K562 (cell line): ENCODE data around the gene DDAH2. TPM values are rescaled to one million over a fixed set of nuclear protein-coding genes. Genes with fewer than 3 reads are reported as not detected.

ENCODE experiments used
- ARID3B ChIP-seq: fragments of 250-450 bp; sonication (Bioruptor Pico); IDR thresholded peaks from 2 replicates; pipeline ENCODE4 v1.4.0; 2020; ENCODE audit warnings: borderline replicate concordance
- BDP1 ChIP-seq: IDR thresholded peaks from 3 replicates; pipeline ENCODE4 v1.6.1; 2011; ENCODE audit not compliant: insufficient read length, insufficient read depth
- DNMT1 ChIP-seq: fragments of 450-650 bp; IDR thresholded peaks from 2 replicates; pipeline ENCODE4 v1.6.1; 2016; ENCODE audit warnings: antibody characterized with exemption, mild to moderate bottlenecking
- ETS1 ChIP-seq: conservative IDR thresholded peaks from 2 replicates; pipeline ENCODE4 v1.6.1; 2011; ENCODE audit warnings: low read depth, mild to moderate bottlenecking, low read length; ENCODE audit not compliant: control insufficient read depth
- FOXJ2 ChIP-seq: fragments of 200-800 bp; sonication (Bioruptor generic); IDR thresholded peaks from 2 replicates; pipeline ENCODE4 v1.6.1; 2016; ENCODE audit warnings: missing genetic modification characterization, missing compliant biosample characterization
- HSF4 ChIP-seq: fragments of 250-450 bp; sonication (Bioruptor Pico); IDR thresholded peaks from 2 replicates; pipeline ENCODE4 v2.1.2; 2022; ENCODE audit warnings: mild to moderate bottlenecking, moderate library complexity, borderline replicate concordance
- KDM1A ChIP-seq, 2 experiments: fragments of 450-650 bp; IDR thresholded peaks; 2 replicates each; pipeline ENCODE4 v1.6.1; 2016; ENCODE audit warnings: mild to moderate bottlenecking in 2 of 2
- KLF16 ChIP-seq: IDR thresholded peaks from 2 replicates; pipeline ENCODE4 v1.6.1; 2016; ENCODE audit warnings: antibody characterized with exemption
- LCOR ChIP-seq: sonication (generic); formaldehyde crosslinking; IDR thresholded peaks from 2 replicates; pipeline ENCODE4 v1.8.0; 2022; ENCODE audit warnings: mild to moderate bottlenecking, missing genetic modification reagents
- MYC ChIP-seq, 2 experiments: fragments of 250-450 bp in 1 of 2; sonication (Bioruptor Pico) in 1 of 2; IDR thresholded peaks; 2 replicates each; pipeline versions ENCODE4 v1.5.1 to v1.6.1; 2012 to 2021; ENCODE audit warnings: low read depth in 2 of 2, borderline replicate concordance in 1 of 2, improper control_type of control experiment in 1 of 2, low read length in 1 of 2, mild to moderate bottlenecking in 1 of 2, moderate library complexity in 1 of 2
- PTRF ChIP-seq: fragments of 450-650 bp; IDR thresholded peaks from 2 replicates; pipeline ENCODE4 v1.6.1; 2016; ENCODE audit warnings: mild to moderate bottlenecking, missing genetic modification characterization, missing compliant biosample characterization
- RBM15 ChIP-seq: fragments of 200-400 bp; formaldehyde crosslinking; IDR thresholded peaks from 2 replicates; pipeline ENCODE4 v1.6.1; 2018; ENCODE audit warnings: mild to moderate bottlenecking, low read length, moderate library complexity; ENCODE audit not compliant: insufficient read depth
- RERE ChIP-seq: sonication (generic); formaldehyde crosslinking; IDR thresholded peaks from 2 replicates; pipeline ENCODE4 v1.8.0; 2023; ENCODE audit warnings: missing genetic modification reagents, mild to moderate bottlenecking, borderline replicate concordance
- SNAPC5 ChIP-seq: fragments of 250-450 bp; sonication (Bioruptor Pico); IDR thresholded peaks from 2 replicates; pipeline ENCODE4 v1.8.0; 2021; ENCODE audit warnings: moderate library complexity, mild to moderate bottlenecking, inconsistent platforms
- ZNF354B ChIP-seq: fragments of 250-450 bp; sonication (Bioruptor Pico); IDR thresholded peaks from 2 replicates; pipeline ENCODE4 v1.4.0; 2020
- ZNF668 ChIP-seq: fragments of 250-450 bp; sonication (Bioruptor Pico); IDR thresholded peaks from 2 replicates; pipeline ENCODE4 v1.8.0; 2022; ENCODE audit warnings: mild to moderate bottlenecking, inconsistent platforms
- polyA plus RNA-seq, 8 experiments: library from polyadenylated mRNA; depleted of rRNA in 4 of 8; stranded (reverse) in 5 of 8; unstranded in 3 of 8; fragments of >200 nt; fragmentation: Nextera tagmentation in 2 of 8; fragmentation: Illumina TruSeq in 1 of 8; extraction: Ambion mirVana in 2 of 8; extraction: Trizol in 1 of 8; gene quantifications; 2 replicates each; pipeline versions ENCODE4 v1.2.1 to v1.2.3, GENCODE V29; 2011 to 2014; ENCODE audit warnings: inconsistent platforms in 1 of 8, missing spikeins in 1 of 8
- total RNA-seq, 7 experiments: library from RNA; depleted of rRNA in 6 of 7; stranded (reverse); fragments of >200 nt in 6 of 7; fragmentation: Illumina TruSeq in 2 of 7; extraction: Trizol in 2 of 7; gene quantifications; 2 replicates each; pipeline versions ENCODE4 v1.2.1 to v1.2.3, GENCODE V29; 2011 to 2021; ENCODE audit warnings: low replicate concordance in 1 of 7
- TF ChIP-seq, protein P1 (sequence below): sonication (generic); formaldehyde crosslinking; IDR thresholded peaks from 2 replicates; pipeline ENCODE4 v1.8.1; 2023; ENCODE audit warnings: mild to moderate bottlenecking, missing genetic modification reagents

The DDAH2 gene
- total and polyA plus RNA-seq, 9 of the 15 experiments (the other 6 are each of a cell fraction or from before 2014, with no cell fraction given), result 1.8 to 45.4 (median 21.4) TPM

GRCh38 chr6:31717499-31718222 is 11.4 kb downstream of the DDAH2 start (continued):
- TF ChIP-seq ARID3B (0 out of 2 replicates have a peak, but pooled peaks have one; percentile 9), ZNF354B (CRISPR knock-in tag) (no peak), MYC (IDR thresholded peaks at IDR 0.05; ENCODE audit: low read depth, low read length) (peak; percentile 86), MYC (CRISPR knock-in tag; IDR thresholded peaks at IDR 0.05; ENCODE audit: borderline replicate concordance, low read depth) (no peak), PTRF (no peak), BDP1 (no peak), ETS1 (no peak), KLF16 (no peak), HSF4 (CRISPR knock-in tag) (no peak), RBM15 (no peak), ZNF668 (CRISPR knock-in tag) (0 out of 2 replicates have a peak, but pooled peaks have one; percentile 22), RERE (CRISPR knock-in tag) (no peak), FOXJ2 (tag) (no peak), DNMT1 (no peak), SNAPC5 (CRISPR knock-in tag) (no peak), KDM1A (IDR thresholded peaks at IDR 0.05) (no peak), LCOR (CRISPR knock-in tag) (no peak)
- TF ChIP-seq, protein P1, sequence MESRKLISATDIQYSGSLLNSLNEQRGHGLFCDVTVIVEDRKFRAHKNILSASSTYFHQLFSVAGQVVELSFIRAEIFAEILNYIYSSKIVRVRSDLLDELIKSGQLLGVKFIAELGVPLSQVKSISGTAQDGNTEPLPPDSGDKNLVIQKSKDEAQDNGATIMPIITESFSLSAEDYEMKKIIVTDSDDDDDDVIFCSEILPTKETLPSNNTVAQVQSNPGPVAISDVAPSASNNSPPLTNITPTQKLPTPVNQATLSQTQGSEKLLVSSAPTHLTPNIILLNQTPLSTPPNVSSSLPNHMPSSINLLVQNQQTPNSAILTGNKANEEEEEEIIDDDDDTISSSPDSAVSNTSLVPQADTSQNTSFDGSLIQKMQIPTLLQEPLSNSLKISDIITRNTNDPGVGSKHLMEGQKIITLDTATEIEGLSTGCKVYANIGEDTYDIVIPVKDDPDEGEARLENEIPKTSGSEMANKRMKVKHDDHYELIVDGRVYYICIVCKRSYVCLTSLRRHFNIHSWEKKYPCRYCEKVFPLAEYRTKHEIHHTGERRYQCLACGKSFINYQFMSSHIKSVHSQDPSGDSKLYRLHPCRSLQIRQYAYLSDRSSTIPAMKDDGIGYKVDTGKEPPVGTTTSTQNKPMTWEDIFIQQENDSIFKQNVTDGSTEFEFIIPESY (CRISPR knock-in tag), result 0 out of 2 replicates have a peak, but pooled peaks have one; percentile 59
